Measurements from ENCODE around the gene ARSD. TPM values are rescaled to one million over a fixed set of nuclear protein-coding genes. Genes with fewer than 3 reads are reported as not detected.
"Not testable (repeated sequence)": the region's sequence is repeated elsewhere in the genome, so short reads cannot be mapped to it uniquely, and the experiment has no call there.

Gene ARSD
- total RNA-seq, 2 donors from 2014 or later, result 44.2 to 75.9 TPM

DNA sequence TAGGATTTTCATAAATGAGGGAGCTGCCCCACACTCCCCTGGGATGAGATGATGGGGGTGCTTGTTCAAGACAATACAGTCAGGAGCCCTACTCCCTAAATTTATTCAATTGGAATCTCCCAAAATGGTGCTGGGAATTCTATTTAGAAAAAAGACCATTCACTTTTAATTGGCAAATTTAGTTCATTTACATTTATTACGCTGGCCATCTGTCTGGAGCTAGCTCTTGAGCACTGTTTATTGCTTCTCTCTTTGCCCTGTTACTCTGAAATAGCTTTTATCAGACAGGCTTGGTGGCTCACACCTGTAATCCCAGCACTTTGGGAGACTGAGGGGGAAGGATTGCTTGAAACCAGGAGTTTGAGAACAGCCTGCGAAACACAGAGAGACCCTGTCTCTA is 2.0 kb upstream of the ARSD start:
- intact Hi-C loops (cut with DNase I), result no loop called here
- Histone ChIP-seq H3K4me1 (no peaks in the 10 kb centered on the region), H3K27me3 (no peaks in the 10 kb centered on the region), H3K4me3 (no peak overlapping the region), H3K36me3 (no peaks in the 10 kb centered on the region), H3K9me3 (no peaks in the 10 kb centered on the region), H3K27ac (no peak overlapping the region), H3K9ac (ENCODE audit: low read depth in 2 of 2, low read length in 2 of 2) (no peak overlapping the region)
- TF ChIP-seq CTCF (IDR thresholded peaks at IDR 0.05), result no peak
- DNase-seq, result no peak

DNA sequence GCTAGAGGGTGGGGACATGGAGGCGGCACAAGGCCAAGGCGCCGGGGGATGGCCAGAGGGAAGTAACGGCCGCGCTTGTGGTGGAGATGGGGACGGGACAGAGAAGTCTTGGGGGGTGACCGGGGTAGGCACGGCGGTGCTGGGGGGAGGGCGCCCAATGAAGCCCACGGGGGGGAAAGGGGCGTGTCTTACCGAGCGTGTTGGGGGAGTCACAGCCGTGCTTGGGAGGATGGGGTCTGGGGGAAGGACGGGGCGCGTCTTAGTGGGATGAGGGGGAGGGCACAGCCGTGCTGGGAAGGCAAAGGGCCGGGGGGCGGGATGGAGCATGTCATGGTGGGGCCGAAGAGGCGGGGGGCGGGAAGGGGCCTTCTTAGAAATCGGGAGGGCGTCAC is 952 bp downstream of the ARSD start:
- no peaks in the 10 kb centered on the region for H3K27me3 ChIP-seq
- peak; percentile 69 for DNase-seq
- peak overlapping the region; percentile 21 to 33 for H3K9ac ChIP-seq (ENCODE audit: low read depth in 2 of 2, low read length in 2 of 2)
- H3K4me3 ChIP-seq, result peak overlapping the region; percentile 62
- no peaks in the 10 kb centered on the region for H3K36me3 ChIP-seq
- TF ChIP-seq CTCF (IDR thresholded peaks at IDR 0.05), result no peak
- intact Hi-C loops (cut with DNase I), result no loop called here
- no peaks in the 10 kb centered on the region for H3K9me3 ChIP-seq
- peak overlapping the region; percentile 98 for H3K27ac ChIP-seq
- no peaks in the 10 kb centered on the region for H3K4me1 ChIP-seq

- no peak for DNase-seq
- Histone ChIP-seq H3K9me3 (no peaks in the 10 kb centered on the region), H3K36me3 (no peaks in the 10 kb centered on the region), H3K9ac (ENCODE audit: low read depth in 2 of 2, low read length in 2 of 2) (no peak overlapping the region), H3K27ac (no peak overlapping the region), H3K4me3 (no peak overlapping the region), H3K27me3 (no peaks in the 10 kb centered on the region), H3K4me1 (no peaks in the 10 kb centered on the region)
- intact Hi-C loops (cut with DNase I), result no loop called here
- no peak for TF ChIP-seq CTCF (IDR thresholded peaks at IDR 0.05)
Observed at GRCh38 chrX:2926664-2927275, 2.4 kb downstream of the ARSD start.

- H3K27ac ChIP-seq; DNase-seq; H3K4me3 ChIP-seq; H3K9me3 ChIP-seq; H3K36me3 ChIP-seq; intact Hi-C loops (cut with DNase I); H3K9ac ChIP-seq (ENCODE audit: low read depth in 2 of 2, low read length in 2 of 2); H3K27me3 ChIP-seq; H3K4me1 ChIP-seq: not testable (repeated sequence)
Observed at GRCh38 chrX:2926255-2926654, 2.9 kb downstream of the ARSD start.

- no peak for TF ChIP-seq CTCF (IDR thresholded peaks at IDR 0.05)
- no peak for DNase-seq
- Histone ChIP-seq H3K36me3 (no peaks in the 10 kb centered on the region), H3K4me1 (no peaks in the 10 kb centered on the region), H3K27me3 (no peaks in the 10 kb centered on the region), H3K9me3 (no peaks in the 10 kb centered on the region), H3K9ac (ENCODE audit: low read depth in 2 of 2, low read length in 2 of 2) (no peak overlapping the region), H3K27ac (no peak overlapping the region), H3K4me3 (no peak overlapping the region)
- intact Hi-C loops (cut with DNase I), result no loop called here
Observed at GRCh38 chrX:2924151-2924550, 5.0 kb downstream of the ARSD start.

- intact Hi-C loops (cut with DNase I), result no loop called here
- H3K4me1 ChIP-seq, result no peaks in the 10 kb centered on the region
- no peak overlapping the region for H3K4me3 ChIP-seq
- no peak for DNase-seq
- no peak overlapping the region for H3K27ac ChIP-seq
- no peaks in the 10 kb centered on the region for H3K36me3 ChIP-seq
- H3K9me3 ChIP-seq, result no peaks in the 10 kb centered on the region
- no peak overlapping the region for H3K9ac ChIP-seq (ENCODE audit: low read depth in 2 of 2, low read length in 2 of 2)
- no peak for TF ChIP-seq CTCF (IDR thresholded peaks at IDR 0.05)
- no peaks in the 10 kb centered on the region for H3K27me3 ChIP-seq
Observed at GRCh38 chrX:2921750-2922149, 7.4 kb downstream of the ARSD start.

Measured in colonic mucosa (tissue), 4 donors.